SK-N-SH treated with all-trans-retinoic acid at 6 μM for 48 hours (cell line): ENCODE results near the gene DDX20.

ENCODE experiments used
- ATAC-seq: fragments of 200-7000 bp; cut with Tn5 transposase; 3 replicates; pipeline ENCODE4 v1.9.1; 2020; ENCODE audit warnings: mild to moderate bottlenecking, moderate library complexity
- ARNTL ChIP-seq: fragments of 450-650 bp; formaldehyde crosslinking; IDR thresholded peaks from 2 replicates; pipeline ENCODE4 v1.5.0; 2020; ENCODE audit warnings: low read depth, mild to moderate bottlenecking, moderate library complexity, borderline replicate concordance
- BACH2 ChIP-seq: fragments of 250-450 bp; sonication (Bioruptor Pico); IDR thresholded peaks from 2 replicates; pipeline ENCODE4 v1.9.0; 2021; ENCODE audit warnings: mild to moderate bottlenecking, borderline replicate concordance
- CSDC2 ChIP-seq: fragments of 250-450 bp; sonication (Bioruptor Pico); IDR thresholded peaks from 2 replicates; pipeline ENCODE4 v1.5.0; 2020; ENCODE audit warnings: mild to moderate bottlenecking, moderate library complexity
- GLIS3 ChIP-seq: fragments of 250-450 bp; sonication (Bioruptor Pico); IDR thresholded peaks from 2 replicates; pipeline ENCODE4 v1.5.0; 2020; ENCODE audit warnings: mild to moderate bottlenecking, moderate library complexity
- ISL1 ChIP-seq: fragments of 250-450 bp; sonication (Bioruptor Pico); IDR thresholded peaks from 2 replicates; pipeline ENCODE4 v2.1.2; 2022; ENCODE audit warnings: mild to moderate bottlenecking, moderate library complexity
- OSR1 ChIP-seq: fragments of 250-450 bp; sonication (Bioruptor Pico); IDR thresholded peaks from 2 replicates; pipeline ENCODE4 v1.8.0; 2022; ENCODE audit warnings: moderate library complexity, mild to moderate bottlenecking, inconsistent platforms
- PPARA ChIP-seq: fragments of 250-450 bp; sonication (Bioruptor Pico); IDR thresholded peaks from 2 replicates; pipeline ENCODE4 v1.5.0; 2020; ENCODE audit warnings: mild to moderate bottlenecking, borderline replicate concordance
- SNAI2 ChIP-seq: fragments of 250-450 bp; sonication (Bioruptor Pico); IDR thresholded peaks from 2 replicates; pipeline ENCODE4 v1.5.0; 2020; ENCODE audit warnings: mild to moderate bottlenecking, moderate library complexity
- TCF4 ChIP-seq: fragments of 250-450 bp; sonication (Bioruptor Pico); IDR thresholded peaks from 2 replicates; pipeline ENCODE4 v1.8.0; 2021; ENCODE audit warnings: mild to moderate bottlenecking, moderate library complexity, borderline replicate concordance
- TOX ChIP-seq: fragments of 250-450 bp; sonication (Bioruptor Pico); IDR thresholded peaks from 2 replicates; pipeline ENCODE4 v1.8.0; 2021; ENCODE audit warnings: mild to moderate bottlenecking, moderate library complexity, borderline replicate concordance
- ZFP3 ChIP-seq: fragments of 250-450 bp; sonication (Bioruptor Pico); IDR thresholded peaks from 2 replicates; pipeline ENCODE4 v1.5.0; 2020; ENCODE audit warnings: mild to moderate bottlenecking, moderate library complexity
- ZFP30 ChIP-seq: fragments of 450-650 bp; formaldehyde crosslinking; IDR thresholded peaks from 2 replicates; pipeline ENCODE4 v1.5.0; 2022; ENCODE audit warnings: mild to moderate bottlenecking, moderate library complexity
- ZNF565 ChIP-seq: fragments of 450-650 bp; formaldehyde crosslinking; conservative IDR thresholded peaks from 2 replicates; pipeline ENCODE4 v1.5.0; 2020; ENCODE audit warnings: low read depth, mild to moderate bottlenecking, moderate library complexity
- ZNF70 ChIP-seq: fragments of 450-650 bp; formaldehyde crosslinking; IDR thresholded peaks from 2 replicates; pipeline ENCODE4 v1.5.0; 2020; ENCODE audit warnings: mild to moderate bottlenecking, moderate library complexity
- ZNF8 ChIP-seq: fragments of 450-650 bp; formaldehyde crosslinking; IDR thresholded peaks from 2 replicates; pipeline ENCODE4 v1.5.0; 2020; ENCODE audit warnings: mild to moderate bottlenecking, moderate library complexity
- TF ChIP-seq, protein P1 (sequence below): fragments of 250-450 bp; sonication (Bioruptor Pico); IDR thresholded peaks from 2 replicates; pipeline ENCODE4 v1.8.0; 2021; ENCODE audit warnings: low read depth, mild to moderate bottlenecking, moderate library complexity, borderline replicate concordance
- TF ChIP-seq, protein P2 (sequence below): fragments of 250-450 bp; sonication (Bioruptor Pico); IDR thresholded peaks from 2 replicates; pipeline ENCODE4 v1.5.1; 2020; ENCODE audit warnings: low read depth, mild to moderate bottlenecking, moderate library complexity
- TF ChIP-seq, protein P3 (sequence below): fragments of 250-450 bp; sonication (Bioruptor Pico); IDR thresholded peaks from 2 replicates; pipeline ENCODE4 v1.5.1; 2021; ENCODE audit warnings: mild to moderate bottlenecking, moderate library complexity
- TF ChIP-seq, protein P4 (sequence below): fragments of 250-450 bp; sonication (Bioruptor Pico); IDR thresholded peaks from 2 replicates; pipeline ENCODE4 v1.5.0; 2020; ENCODE audit warnings: mild to moderate bottlenecking, moderate library complexity

Gene DDX20

DNA sequence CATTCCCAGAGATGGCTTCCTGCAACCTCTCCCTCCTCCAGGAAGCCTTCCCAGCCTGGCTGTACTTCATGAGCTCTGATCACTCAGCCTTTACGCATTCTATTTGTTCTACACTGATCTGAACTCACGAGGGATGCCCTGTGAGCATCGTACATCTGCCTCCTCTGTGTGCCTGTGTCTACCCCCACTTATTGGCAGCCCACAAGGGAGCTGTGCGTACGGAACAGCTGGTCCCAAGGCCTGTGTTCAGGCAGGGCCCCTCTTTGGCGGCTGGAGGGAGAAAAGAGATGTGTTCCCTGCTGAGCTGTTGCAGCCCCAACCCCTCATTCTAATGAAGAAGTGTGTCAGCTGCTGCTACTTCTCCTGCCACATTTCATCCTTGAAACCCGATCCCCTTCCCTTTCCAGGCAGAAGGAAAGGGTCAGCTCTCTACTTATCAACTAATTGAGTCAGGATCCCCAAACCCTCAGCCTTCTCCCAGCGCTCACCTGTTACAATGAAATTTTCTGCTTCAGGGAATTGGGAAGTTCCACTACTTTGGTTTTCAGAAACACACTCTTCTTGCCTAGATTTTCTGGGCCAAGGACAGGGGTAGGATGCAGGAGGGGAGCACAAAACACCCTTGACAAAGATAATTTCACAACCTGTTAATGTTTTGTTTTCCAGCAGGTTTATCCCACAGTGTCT is 19.7 kb upstream of the DDX20 start:
- TF ChIP-seq BACH2 (CRISPR knock-in tag) (no peak), SNAI2 (no peak), ZNF8 (no peak), TOX (CRISPR knock-in tag) (no peak), ZNF565 (CRISPR knock-in tag) (no peak), CSDC2 (CRISPR knock-in tag) (no peak), ARNTL (CRISPR knock-in tag) (no peak), ISL1 (CRISPR knock-in tag) (no peak), TCF4 (CRISPR knock-in tag) (no peak), ZNF70 (CRISPR knock-in tag) (no peak)
- TF ChIP-seq, protein P1, sequence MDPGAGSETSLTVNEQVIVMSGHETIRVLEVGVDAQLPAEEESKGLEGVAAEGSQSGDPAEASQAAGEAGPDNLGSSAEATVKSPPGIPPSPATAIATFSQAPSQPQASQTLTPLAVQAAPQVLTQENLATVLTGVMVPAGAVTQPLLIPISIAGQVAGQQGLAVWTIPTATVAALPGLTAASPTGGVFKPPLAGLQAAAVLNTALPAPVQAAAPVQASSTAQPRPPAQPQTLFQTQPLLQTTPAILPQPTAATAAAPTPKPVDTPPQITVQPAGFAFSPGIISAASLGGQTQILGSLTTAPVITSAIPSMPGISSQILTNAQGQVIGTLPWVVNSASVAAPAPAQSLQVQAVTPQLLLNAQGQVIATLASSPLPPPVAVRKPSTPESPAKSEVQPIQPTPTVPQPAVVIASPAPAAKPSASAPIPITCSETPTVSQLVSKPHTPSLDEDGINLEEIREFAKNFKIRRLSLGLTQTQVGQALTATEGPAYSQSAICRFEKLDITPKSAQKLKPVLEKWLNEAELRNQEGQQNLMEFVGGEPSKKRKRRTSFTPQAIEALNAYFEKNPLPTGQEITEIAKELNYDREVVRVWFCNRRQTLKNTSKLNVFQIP (CRISPR knock-in tag) = no peak
- TF ChIP-seq, protein P2, sequence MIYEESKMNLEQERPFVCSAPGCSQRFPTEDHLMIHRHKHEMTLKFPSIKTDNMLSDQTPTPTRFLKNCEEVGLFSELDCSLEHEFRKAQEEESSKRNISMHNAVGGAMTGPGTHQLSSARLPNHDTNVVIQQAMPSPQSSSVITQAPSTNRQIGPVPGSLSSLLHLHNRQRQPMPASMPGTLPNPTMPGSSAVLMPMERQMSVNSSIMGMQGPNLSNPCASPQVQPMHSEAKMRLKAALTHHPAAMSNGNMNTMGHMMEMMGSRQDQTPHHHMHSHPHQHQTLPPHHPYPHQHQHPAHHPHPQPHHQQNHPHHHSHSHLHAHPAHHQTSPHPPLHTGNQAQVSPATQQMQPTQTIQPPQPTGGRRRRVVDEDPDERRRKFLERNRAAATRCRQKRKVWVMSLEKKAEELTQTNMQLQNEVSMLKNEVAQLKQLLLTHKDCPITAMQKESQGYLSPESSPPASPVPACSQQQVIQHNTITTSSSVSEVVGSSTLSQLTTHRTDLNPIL (CRISPR knock-in tag) = no peak
- TF ChIP-seq, protein P3, sequence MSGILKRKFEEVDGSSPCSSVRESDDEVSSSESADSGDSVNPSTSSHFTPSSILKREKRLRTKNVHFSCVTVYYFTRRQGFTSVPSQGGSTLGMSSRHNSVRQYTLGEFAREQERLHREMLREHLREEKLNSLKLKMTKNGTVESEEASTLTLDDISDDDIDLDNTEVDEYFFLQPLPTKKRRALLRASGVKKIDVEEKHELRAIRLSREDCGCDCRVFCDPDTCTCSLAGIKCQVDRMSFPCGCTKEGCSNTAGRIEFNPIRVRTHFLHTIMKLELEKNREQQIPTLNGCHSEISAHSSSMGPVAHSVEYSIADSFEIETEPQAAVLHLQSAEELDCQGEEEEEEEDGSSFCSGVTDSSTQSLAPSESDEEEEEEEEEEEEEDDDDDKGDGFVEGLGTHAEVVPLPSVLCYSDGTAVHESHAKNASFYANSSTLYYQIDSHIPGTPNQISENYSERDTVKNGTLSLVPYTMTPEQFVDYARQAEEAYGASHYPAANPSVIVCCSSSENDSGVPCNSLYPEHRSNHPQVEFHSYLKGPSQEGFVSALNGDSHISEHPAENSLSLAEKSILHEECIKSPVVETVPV (CRISPR knock-in tag) = no peak
- no peak for ATAC-seq

DNA sequence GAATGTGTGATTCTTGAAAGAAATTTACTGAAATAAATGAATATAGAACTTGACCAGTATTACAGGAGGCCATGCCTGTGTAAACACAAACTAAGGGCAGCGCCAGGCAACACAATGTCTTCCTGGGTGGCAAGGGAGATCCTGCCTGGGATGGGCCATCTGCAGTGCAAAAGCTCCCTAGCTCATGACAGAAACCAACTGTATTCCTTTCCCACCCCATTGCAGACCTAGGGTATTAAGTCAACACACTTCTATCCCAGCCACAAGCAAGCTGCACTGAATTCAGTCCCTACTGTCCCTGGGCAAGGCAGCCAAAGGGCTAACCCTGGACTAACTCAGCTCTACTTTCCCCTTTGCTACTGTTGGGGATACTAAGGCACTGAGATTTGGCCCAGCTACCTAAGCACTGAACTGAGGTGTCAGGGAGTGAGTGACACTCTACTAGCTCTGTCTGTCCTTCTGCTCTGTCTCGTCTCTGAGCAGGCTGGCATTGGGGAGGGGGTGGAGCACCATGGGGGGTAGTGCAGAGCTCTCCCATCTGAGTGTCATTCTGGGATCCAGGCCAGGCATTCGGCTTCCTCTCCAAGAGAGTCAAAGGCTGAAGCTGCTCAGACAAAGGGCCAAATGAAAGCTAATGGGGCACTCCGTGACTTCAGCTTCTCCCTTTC is 19.0 kb upstream of the DDX20 start:
- no peak for TF ChIP-seq ZNF70 (CRISPR knock-in tag)
- TF ChIP-seq ARNTL (CRISPR knock-in tag) = no peak
- TF ChIP-seq SNAI2 = no peak
- TF ChIP-seq, protein P2 (CRISPR knock-in tag) = no peak
- no peak for TF ChIP-seq ZFP3 (CRISPR knock-in tag)
- no peak for TF ChIP-seq CSDC2 (CRISPR knock-in tag)
- TF ChIP-seq ZNF565 (CRISPR knock-in tag) = no peak
- no peak for TF ChIP-seq GLIS3 (CRISPR knock-in tag)
- no peak for TF ChIP-seq ISL1 (CRISPR knock-in tag)
- TF ChIP-seq, protein P1 (CRISPR knock-in tag) = no peak
- TF ChIP-seq OSR1 (CRISPR knock-in tag) = no peak
- no peak for TF ChIP-seq TOX (CRISPR knock-in tag)
- TF ChIP-seq PPARA (CRISPR knock-in tag) = no peak
- no peak for TF ChIP-seq ZFP30 (CRISPR knock-in tag)
- TF ChIP-seq, protein P4, sequence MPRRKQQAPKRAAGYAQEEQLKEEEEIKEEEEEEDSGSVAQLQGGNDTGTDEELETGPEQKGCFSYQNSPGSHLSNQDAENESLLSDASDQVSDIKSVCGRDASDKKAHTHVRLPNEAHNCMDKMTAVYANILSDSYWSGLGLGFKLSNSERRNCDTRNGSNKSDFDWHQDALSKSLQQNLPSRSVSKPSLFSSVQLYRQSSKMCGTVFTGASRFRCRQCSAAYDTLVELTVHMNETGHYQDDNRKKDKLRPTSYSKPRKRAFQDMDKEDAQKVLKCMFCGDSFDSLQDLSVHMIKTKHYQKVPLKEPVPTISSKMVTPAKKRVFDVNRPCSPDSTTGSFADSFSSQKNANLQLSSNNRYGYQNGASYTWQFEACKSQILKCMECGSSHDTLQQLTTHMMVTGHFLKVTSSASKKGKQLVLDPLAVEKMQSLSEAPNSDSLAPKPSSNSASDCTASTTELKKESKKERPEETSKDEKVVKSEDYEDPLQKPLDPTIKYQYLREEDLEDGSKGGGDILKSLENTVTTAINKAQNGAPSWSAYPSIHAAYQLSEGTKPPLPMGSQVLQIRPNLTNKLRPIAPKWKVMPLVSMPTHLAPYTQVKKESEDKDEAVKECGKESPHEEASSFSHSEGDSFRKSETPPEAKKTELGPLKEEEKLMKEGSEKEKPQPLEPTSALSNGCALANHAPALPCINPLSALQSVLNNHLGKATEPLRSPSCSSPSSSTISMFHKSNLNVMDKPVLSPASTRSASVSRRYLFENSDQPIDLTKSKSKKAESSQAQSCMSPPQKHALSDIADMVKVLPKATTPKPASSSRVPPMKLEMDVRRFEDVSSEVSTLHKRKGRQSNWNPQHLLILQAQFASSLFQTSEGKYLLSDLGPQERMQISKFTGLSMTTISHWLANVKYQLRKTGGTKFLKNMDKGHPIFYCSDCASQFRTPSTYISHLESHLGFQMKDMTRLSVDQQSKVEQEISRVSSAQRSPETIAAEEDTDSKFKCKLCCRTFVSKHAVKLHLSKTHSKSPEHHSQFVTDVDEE (CRISPR knock-in tag) = no peak
- ATAC-seq = no peak
